GM12878 (cell line): ENCODE results near the gene BOD1L1. TPM values are rescaled to one million over a fixed set of nuclear protein-coding genes. Genes with fewer than 3 reads are reported as not detected.

Experiments
- BCL3 ChIP-seq: IDR thresholded peaks from 2 replicates; pipeline ENCODE4 v1.6.1; 2011; ENCODE audit warnings: borderline replicate concordance, low read depth, mild to moderate bottlenecking, moderate library complexity, low read length; ENCODE audit not compliant: insufficient read depth, poor library complexity, severe bottlenecking
- E2F8 ChIP-seq: fragments of 450-650 bp; IDR thresholded peaks from 2 replicates; pipeline ENCODE4 v1.6.1; 2018; ENCODE audit warnings: mild to moderate bottlenecking, low read depth, moderate library complexity; ENCODE audit not compliant: partially characterized antibody
- ETV6 ChIP-seq, 2 experiments: fragments of 450-650 bp in 1 of 2; IDR thresholded peaks in 1 of 2; conservative IDR thresholded peaks in 1 of 2; 2 replicates each; pipeline ENCODE4 v1.6.1; 2014; ENCODE audit warnings: antibody characterized with exemption in 1 of 2, borderline replicate concordance in 1 of 2, low read depth in 1 of 2, mild to moderate bottlenecking in 1 of 2, moderate library complexity in 1 of 2
- FOXM1 ChIP-seq: IDR thresholded peaks from 2 replicates; pipeline ENCODE4 v1.6.1; 2012; ENCODE audit warnings: low read depth, mild to moderate bottlenecking, inconsistent platforms, low read length, moderate library complexity
- GATAD2B ChIP-seq: fragments of 450-650 bp; conservative IDR thresholded peaks from 2 replicates; pipeline ENCODE4 v1.6.1; 2017; ENCODE audit warnings: low read depth, mild to moderate bottlenecking, moderate library complexity
- MLLT1 ChIP-seq: fragments of 450-650 bp; IDR thresholded peaks from 2 replicates; pipeline ENCODE4 v1.6.1; 2016; ENCODE audit warnings: mild to moderate bottlenecking
- NBN ChIP-seq: fragments of 450-650 bp; IDR thresholded peaks from 2 replicates; pipeline ENCODE4 v1.6.1; 2016
- NKRF ChIP-seq: fragments of 450-650 bp; conservative IDR thresholded peaks from 2 replicates; pipeline ENCODE4 v1.6.1; 2017; ENCODE audit warnings: mild to moderate bottlenecking, moderate library complexity
- NRF1 ChIP-seq: conservative IDR thresholded peaks from 2 replicates; pipeline ENCODE4 v1.6.1; 2011; ENCODE audit warnings: mild to moderate bottlenecking, low read depth, low read length, improper control_type of control experiment
- RELB ChIP-seq: fragments of 450-650 bp; IDR thresholded peaks from 2 replicates; pipeline ENCODE4 v1.6.1; 2017; ENCODE audit warnings: low read depth, mild to moderate bottlenecking, moderate library complexity
- RFX5 ChIP-seq: IDR thresholded peaks from 2 replicates; pipeline ENCODE4 v1.6.1; 2011; ENCODE audit warnings: low read depth, low read length, improper control_type of control experiment
- SMARCA5 ChIP-seq: fragments of 450-650 bp; IDR thresholded peaks from 2 replicates; pipeline ENCODE4 v1.6.1; 2017; ENCODE audit warnings: mild to moderate bottlenecking
- SREBF1 ChIP-seq: IDR thresholded peaks from 2 replicates; pipeline ENCODE4 v1.6.1; 2012; ENCODE audit warnings: mild to moderate bottlenecking, low read length
- STAT1 ChIP-seq: fragments of 450-650 bp; conservative IDR thresholded peaks from 2 replicates; pipeline ENCODE4 v1.6.1; 2014; ENCODE audit warnings: antibody characterized with exemption, mild to moderate bottlenecking
- STAT3 ChIP-seq: IDR thresholded peaks from 2 replicates; pipeline ENCODE4 v1.6.1; 2011; ENCODE audit warnings: low read depth, low read length, improper control_type of control experiment
- TCF12 ChIP-seq: IDR thresholded peaks from 2 replicates; pipeline ENCODE4 v1.6.1; 2011; ENCODE audit warnings: low read depth, mild to moderate bottlenecking, low read length
- TCF3 ChIP-seq: IDR thresholded peaks from 2 replicates; pipeline ENCODE4 v1.6.1; 2012; ENCODE audit warnings: low read depth, mild to moderate bottlenecking, low read length, borderline replicate concordance; ENCODE audit not compliant: insufficient read depth
- USF2 ChIP-seq: IDR thresholded peaks from 2 replicates; pipeline ENCODE4 v1.6.1; 2011; ENCODE audit warnings: low read depth, low read length, improper control_type of control experiment, borderline replicate concordance
- polyA plus RNA-seq, 11 experiments: library from polyadenylated mRNA; depleted of rRNA in 4 of 11; unstranded in 6 of 11; stranded (reverse) in 5 of 11; fragments of >200 nt; fragmentation: Nextera tagmentation in 4 of 11; fragmentation: Illumina TruSeq in 1 of 11; extraction: Ambion mirVana in 4 of 11; extraction: Trizol in 1 of 11; gene quantifications; 1 replicate in 1 of 11; 2 replicates in 10 of 11; pipeline versions ENCODE4 v1.2.1 to v1.2.3, GENCODE V29; 2011 to 2016; ENCODE audit warnings: inconsistent platforms in 2 of 11, missing spikeins in 2 of 11, low read depth in 1 of 11
- total RNA-seq, 4 experiments: library from RNA; depleted of rRNA in 3 of 4; stranded (reverse); fragments of >200 nt in 3 of 4; fragmentation: Illumina TruSeq in 1 of 4; extraction: Trizol in 1 of 4; gene quantifications; 2 replicates each; pipeline versions ENCODE4 v1.2.1 to v1.2.3, GENCODE V29; 2013 to 2021

BOD1L1 gene
- total and polyA plus RNA-seq, 10 of the 15 experiments (the other 5 are each of a cell fraction or from before 2014, with no cell fraction given) = 6.8 to 41.6 (median 24.3) TPM

- TF ChIP-seq FOXM1 = 0 out of 2 replicates have a peak, but pooled peaks have one; percentile 16
- TF ChIP-seq GATAD2B = peak; percentile 92
- TF ChIP-seq USF2 = no peak
- TF ChIP-seq ETV6 (conservative IDR thresholded peaks at IDR 0.05 in 1 of 2, IDR thresholded peaks at IDR 0.05 in 1 of 2; ENCODE audit: borderline replicate concordance in 1 of 2, low read depth in 1 of 2) = peak in 1 of 2 experiments; percentile 88; a peak in 2 of 4 replicates
- no peak for TF ChIP-seq E2F8
- TF ChIP-seq NKRF = peak; percentile 66; the same call in 1 of the 2 replicates
- TF ChIP-seq TCF12 = peak; percentile 56; the same call in 1 of the 2 replicates
- TF ChIP-seq TCF3 = no peak
- peak; percentile 28; the same call in 1 of the 2 replicates for TF ChIP-seq SREBF1
- TF ChIP-seq STAT1 = 0 out of 2 replicates have a peak, but pooled peaks have one; percentile 74
- TF ChIP-seq STAT3 = no peak
- peak; percentile 44 for TF ChIP-seq SMARCA5
- no peak; the same call in 1 of the 2 replicates for TF ChIP-seq RELB
- TF ChIP-seq BCL3 = peak; percentile 19
- TF ChIP-seq NRF1 = 0 out of 2 replicates have a peak, but pooled peaks have one; percentile 34
- peak; percentile 36; the same call in 1 of the 2 replicates for TF ChIP-seq MLLT1
- TF ChIP-seq NBN = peak; percentile 85
- TF ChIP-seq RFX5 = peak; percentile 36; the same call in 1 of the 2 replicates
Measured at GRCh38 chr4:13627606-13628311, at the start of gene BOD1L1 (continued).
